ENCODE data around the gene ARMC3. TPM values are rescaled to one million over a fixed set of nuclear protein-coding genes. Genes with fewer than 3 reads are reported as not detected.

Gene ARMC3
- total and polyA plus RNA-seq, 9 of the 15 experiments (the other 6 are each of a cell fraction or from before 2014, with no cell fraction given), result 0.33 to 1.1 (median 0.62) TPM

- TF ChIP-seq BCLAF1 (IDR thresholded peaks at IDR 0.05; ENCODE audit: borderline replicate concordance in 1 of 2, control insufficient read depth in 1 of 2, low read depth in 2 of 2, low read length in 1 of 2) (no peak), GMEB1 (CRISPR knock-in tag; IDR thresholded peaks at IDR 0.05) (no peak), ZNF778 (CRISPR knock-in tag; IDR thresholded peaks at IDR 0.05) (no peak), ZNF444 (CRISPR knock-in tag; IDR thresholded peaks at IDR 0.05) (peak; percentile 35; the same call in 1 of the 2 replicates), TCF7L2 (IDR thresholded peaks at IDR 0.05; ENCODE audit: low read depth, low read length) (no peak), HMGXB4 (CRISPR knock-in tag; IDR thresholded peaks at IDR 0.05) (no peak), RUNX1 (IDR thresholded peaks at IDR 0.05; ENCODE audit: low read depth) (no peak), ATF4 (CRISPR knock-in tag; IDR thresholded peaks at IDR 0.05) (no peak), CBFA2T2 (conservative IDR thresholded peaks at IDR 0.05) (peak; percentile 91), ZBTB5 (IDR thresholded peaks at IDR 0.05) (no peak), BRF1 (IDR thresholded peaks at IDR 0.05; ENCODE audit: borderline replicate concordance, extremely low read depth, insufficient read length) (no peak), POLR3G (IDR thresholded peaks at IDR 0.05; ENCODE audit: extremely low read depth, insufficient read length, insufficient replicate concordance) (no peak), TFE3 (CRISPR knock-in tag; IDR thresholded peaks at IDR 0.05) (no peak), MEF2D (tag; conservative IDR thresholded peaks at IDR 0.05; ENCODE audit: low read depth) (0 out of 2 replicates have a peak, but pooled peaks have one; percentile 25), TRIM28 (IDR thresholded peaks at IDR 0.05) (no peak)
Observed at GRCh38 chr10:23047201-23048050, 119.6 kb downstream of the ARMC3 start (continued).

All from K562 (cell line).